ENCODE data around the gene TBXT. TPM values are rescaled to one million over a fixed set of nuclear protein-coding genes. Genes with fewer than 3 reads are reported as not detected.

The TBXT gene
- total RNA-seq, 1 experiment from 2014 or later, result 0.31 TPM

- no CpG with 5 or more reads among the region's 8 CpGs for WGBS (ENCODE audit: extremely low coverage, insufficient read length, low lambda C conversion rate)
Measured at GRCh38 chr6:166206510-166207283, 39.0 kb upstream of the TBXT start.

More at GRCh38 chr6:166206510-166207283, 39.0 kb upstream of the TBXT start:
- peaks cover under 1 to 3% of the 10 kb centered on the region in 2 experiments; a peak in 4 of 5 replicates for H3K9me3 Mint-ChIP-seq
- Histone ChIP-seq H4K8ac (replicated peaks; ENCODE audit: insufficient read length, low read depth, low read length) (no peak overlapping the region), H2BK120ac (ENCODE audit: low read depth, low read length, poor library complexity, severe bottlenecking) (no peak overlapping the region), H4K20me1 (ENCODE audit: control insufficient read depth, insufficient read depth, insufficient read length) (no peaks in the 10 kb centered on the region), H3K4me2 (ENCODE audit: insufficient read depth, insufficient read length, low read length) (no peak overlapping the region), H3K18ac (ENCODE audit: insufficient read length, low read depth, low read length) (no peak overlapping the region), H3K79me2 (ENCODE audit: insufficient read depth, low read length) (no peaks in the 10 kb centered on the region), H3K27me3 (ENCODE audit: insufficient read depth, low read length) (no peaks in the 10 kb centered on the region), H3K56ac (ENCODE audit: insufficient read length, low read depth, low read length) (no peak overlapping the region), H3K27ac (ENCODE audit: insufficient read length, low read depth, low read length) (no peak overlapping the region), H3K79me1 (ENCODE audit: insufficient read depth, low read depth, low read length, poor library complexity, severe bottlenecking) (no peaks in the 10 kb centered on the region), H3K9ac (ENCODE audit: extremely low read depth, insufficient read length, low read length) (no peak overlapping the region), H3K14ac (ENCODE audit: insufficient read depth, low read length) (no peak overlapping the region), H2AK5ac (ENCODE audit: insufficient read length, low read length) (no peak overlapping the region), H2BK20ac (ENCODE audit: low read depth, low read length, poor library complexity, severe bottlenecking) (no peak overlapping the region), H2AFZ (ENCODE audit: low read length) (no peak overlapping the region), H3K23ac (ENCODE audit: insufficient read length, low read depth, low read length) (no peak overlapping the region), H4K91ac (ENCODE audit: insufficient read length, low read depth, low read length) (no peak overlapping the region), H3K4me1 (ENCODE audit: insufficient read depth, low read length) (no peaks in the 10 kb centered on the region), H3K9me3 (ENCODE audit: control insufficient read depth, low read depth, low read length) (no peaks in the 10 kb centered on the region), H2BK15ac (ENCODE audit: low read depth, low read length) (no peak overlapping the region), H3K23me2 (ENCODE audit: insufficient read length, low read depth, low read length, poor library complexity, severe bottlenecking) (no peaks in the 10 kb centered on the region), H3K4ac (ENCODE audit: low read depth, low read length) (no peak overlapping the region), H3T11ph (ENCODE audit: low read length) (no peak overlapping the region), H4K5ac (ENCODE audit: insufficient read length, low read depth, low read length) (no peak overlapping the region), H2BK12ac (ENCODE audit: insufficient read length, low read depth, low read length) (no peak overlapping the region), H2BK5ac (ENCODE audit: insufficient read length, low read length) (no peak overlapping the region)
- H3K4me1 Mint-ChIP-seq, result peaks cover 14 to 15% of the 10 kb centered on the region in 2 experiments
- no peak overlapping the region; a peak in 1 of 7 replicates for H3K27ac Mint-ChIP-seq
- H3K4me3 Mint-ChIP-seq, result no peak overlapping the region
- no peak for DNase-seq
- H3K27me3 Mint-ChIP-seq (ENCODE audit: low read depth), result peaks cover 53% of the 10 kb centered on the region
- H3K36me3 Mint-ChIP-seq (ENCODE audit: insufficient read depth in 1 of 3, low read depth in 3 of 3), result no peaks in the 10 kb centered on the region
- TF ChIP-seq CTCF (conservative IDR thresholded peaks at IDR 0.05), result no peak
